HG03159 (cell line): ENCODE data around the gene WNK2.

Experiments used
- ATAC-seq: cut with Tn5 transposase; IDR thresholded peaks from one replicate; pipeline ENCODE4 v1.9.1; 2021; ENCODE audit warnings: mild to moderate bottlenecking, moderate library complexity; ENCODE audit not compliant: unreplicated experiment

Gene WNK2

GRCh38 chr9:93290495-93291434 lies 106.8 kb downstream of the WNK2 start:
- no peak for ATAC-seq

GRCh38 chr9:93291536-93292287 lies 107.8 kb downstream of the WNK2 start:
- ATAC-seq, result no peak

- ATAC-seq, result no peak
Observed at GRCh38 chr9:93292288-93292615, 108.3 kb downstream of the WNK2 start.

GRCh38 chr9:93292664-93293328 lies 108.9 kb downstream of the WNK2 start:
- no peak for ATAC-seq

GRCh38 chr9:93294011-93294410 lies 110.1 kb downstream of the WNK2 start:
- no peak for ATAC-seq

GRCh38 chr9:93295031-93295430 lies 111.1 kb downstream of the WNK2 start:
- ATAC-seq, result no peak

- ATAC-seq, result no peak
Observed at GRCh38 chr9:93295456-93296076, 111.6 kb downstream of the WNK2 start.

GRCh38 chr9:93296889-93297480 lies 113.0 kb downstream of the WNK2 start:
- no peak for ATAC-seq

- no peak for ATAC-seq
Observed at GRCh38 chr9:93297659-93298497, 113.9 kb downstream of the WNK2 start.

- no peak for ATAC-seq
Observed at GRCh38 chr9:93298498-93299417, 114.8 kb downstream of the WNK2 start.

- ATAC-seq, result no peak
Observed at GRCh38 chr9:93299418-93300174, 115.7 kb downstream of the WNK2 start.

- ATAC-seq, result no peak
Observed at GRCh38 chr9:93300175-93300572, 116.2 kb downstream of the WNK2 start.

GRCh38 chr9:93300585-93301081 lies 116.7 kb downstream of the WNK2 start:
- ATAC-seq, result no peak

GRCh38 chr9:93301291-93301811 lies 117.4 kb downstream of the WNK2 start:
- ATAC-seq, result no peak

- ATAC-seq, result no peak
Observed at GRCh38 chr9:93301911-93302541, 118.1 kb downstream of the WNK2 start.

GRCh38 chr9:93302586-93303257 lies 118.8 kb downstream of the WNK2 start:
- ATAC-seq, result no peak
